Ureter (tissue), 1 donor: Measurements from ENCODE around the gene RTN4R. TPM values are rescaled to one million over a fixed set of nuclear protein-coding genes. Genes with fewer than 3 reads are reported as not detected.
"Not testable (repeated sequence)": the region's sequence is repeated elsewhere in the genome, so short reads cannot be mapped to it uniquely, and the experiment has no call there.

Source experiments
- DNase-seq: peaks from one replicate; pipeline ENCODE4 v3.0.0-alpha.2; 2020; ENCODE audit warnings: low spot score
- total RNA-seq: library from RNA; stranded (reverse); gene quantifications from one replicate; pipeline ENCODE4 v1.2.4, GENCODE V29; 2023
- donor health status: DM: yes; HTN: yes; CAD: no.

Gene RTN4R
- total RNA-seq, 1 donor from 2014 or later, result 1.3 TPM

DNA sequence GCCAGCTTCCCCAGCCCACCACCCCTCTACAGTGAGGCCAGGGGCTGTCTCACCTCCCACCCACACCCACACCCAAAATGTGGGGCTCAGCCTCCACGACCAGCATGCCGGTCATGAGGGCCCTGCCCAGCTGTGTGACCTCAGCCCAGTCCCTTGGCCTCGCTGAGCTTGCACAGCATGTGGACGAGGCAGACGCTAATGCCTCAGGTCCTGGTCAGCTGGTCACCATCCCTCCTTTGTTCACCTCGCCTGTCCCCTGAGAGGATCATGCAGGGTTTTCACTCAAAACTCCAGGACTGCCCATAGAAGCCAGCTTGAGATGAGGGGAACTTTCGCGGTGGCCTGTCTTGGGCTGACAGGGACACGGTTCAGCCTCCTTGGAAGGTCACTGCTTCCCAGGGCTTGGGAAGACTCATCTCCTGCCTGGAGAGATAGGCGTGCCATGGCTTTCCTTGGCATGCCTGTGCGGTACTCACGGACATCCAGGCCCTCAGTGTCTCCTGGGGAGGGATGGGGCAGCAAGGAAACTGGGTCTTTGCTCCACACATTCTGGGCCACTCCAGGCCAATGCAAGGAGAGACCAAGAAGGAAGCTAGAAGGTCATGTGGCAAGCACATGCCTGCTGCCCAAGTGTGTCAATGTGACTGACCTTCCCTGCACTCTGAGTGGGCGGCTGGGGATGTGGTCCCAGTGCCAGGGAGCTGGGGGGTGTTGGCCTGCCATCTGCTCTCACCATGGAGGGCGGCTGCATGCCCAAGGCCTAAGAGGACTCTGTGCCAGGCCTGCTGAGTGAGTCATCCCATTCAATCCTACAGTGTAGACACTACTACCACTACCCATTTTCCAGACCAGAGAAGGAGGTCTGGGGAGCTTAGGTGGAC, 3.2 kb upstream of the RTN4R start:
- no peak for DNase-seq

DNA sequence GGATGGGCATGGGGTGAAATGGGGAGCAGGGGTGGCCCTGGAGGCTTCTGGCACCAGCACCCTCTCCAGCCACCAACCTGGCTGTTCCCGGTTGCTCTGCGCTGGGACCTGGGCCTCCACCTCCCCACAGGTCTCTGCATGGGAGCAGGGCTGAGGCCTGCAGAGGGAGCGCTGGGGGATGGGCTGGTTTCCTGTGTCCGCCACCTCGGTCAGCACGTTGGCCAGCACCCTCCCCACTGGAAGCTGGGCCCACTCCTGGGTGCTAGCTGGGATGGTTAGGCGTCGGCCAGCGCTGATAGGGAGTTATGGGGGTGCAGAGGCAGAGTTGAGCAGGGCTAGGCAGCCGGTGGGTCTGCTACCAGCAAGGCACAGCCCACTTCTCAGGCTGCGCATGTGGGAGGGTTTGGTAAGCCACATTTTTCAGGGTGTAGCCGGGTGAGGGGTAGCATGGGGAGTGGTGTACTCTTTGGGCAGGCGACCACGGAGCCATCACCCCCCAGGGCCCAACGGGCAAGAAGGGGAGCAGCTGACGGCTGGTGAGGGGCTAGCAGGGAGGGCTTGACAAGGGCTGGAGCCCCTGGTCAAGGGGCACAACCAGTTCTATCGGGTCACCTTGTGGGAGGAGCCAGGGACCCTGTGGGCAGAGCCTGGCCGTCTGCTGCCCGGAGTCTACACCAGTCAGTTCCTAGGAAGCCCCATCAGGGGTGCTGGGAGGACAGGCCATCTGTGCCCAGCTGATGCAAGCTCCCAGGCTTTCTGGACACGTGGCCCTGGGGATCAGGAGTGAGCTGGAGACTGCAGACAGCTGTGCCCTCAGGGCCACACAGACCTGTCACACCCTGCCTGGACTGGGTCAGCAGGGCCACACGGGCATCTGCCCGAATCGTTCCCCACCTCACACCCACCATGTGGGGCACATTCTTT, 2.3 kb upstream of the RTN4R start:
- DNase-seq, result not testable (repeated sequence)

DNA sequence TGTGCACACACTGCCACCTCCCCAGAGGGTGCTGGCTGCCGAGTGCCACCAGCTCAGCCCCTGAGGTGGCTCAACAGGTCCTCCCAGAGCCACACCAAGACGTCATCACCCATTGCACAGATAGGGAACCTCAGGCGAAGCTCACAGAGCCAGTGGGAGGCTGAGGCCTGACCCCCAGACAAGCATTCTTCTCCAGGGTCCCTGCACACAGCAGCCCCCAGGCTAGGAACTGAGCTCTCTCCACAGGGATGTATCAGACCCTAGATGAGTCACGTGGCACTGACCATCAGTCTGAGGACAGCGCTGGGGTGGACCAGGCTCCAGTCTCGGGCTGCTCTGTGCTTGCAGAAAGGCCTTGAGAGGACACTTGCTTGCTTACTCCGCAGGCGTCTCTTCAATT, 1.6 kb upstream of the RTN4R start:
- DNase-seq, result not testable (repeated sequence)

- DNase-seq, result not testable (repeated sequence)
These were observed 1.1 kb upstream of the RTN4R start for GRCh38 chr22:20269201-20269600.

DNA sequence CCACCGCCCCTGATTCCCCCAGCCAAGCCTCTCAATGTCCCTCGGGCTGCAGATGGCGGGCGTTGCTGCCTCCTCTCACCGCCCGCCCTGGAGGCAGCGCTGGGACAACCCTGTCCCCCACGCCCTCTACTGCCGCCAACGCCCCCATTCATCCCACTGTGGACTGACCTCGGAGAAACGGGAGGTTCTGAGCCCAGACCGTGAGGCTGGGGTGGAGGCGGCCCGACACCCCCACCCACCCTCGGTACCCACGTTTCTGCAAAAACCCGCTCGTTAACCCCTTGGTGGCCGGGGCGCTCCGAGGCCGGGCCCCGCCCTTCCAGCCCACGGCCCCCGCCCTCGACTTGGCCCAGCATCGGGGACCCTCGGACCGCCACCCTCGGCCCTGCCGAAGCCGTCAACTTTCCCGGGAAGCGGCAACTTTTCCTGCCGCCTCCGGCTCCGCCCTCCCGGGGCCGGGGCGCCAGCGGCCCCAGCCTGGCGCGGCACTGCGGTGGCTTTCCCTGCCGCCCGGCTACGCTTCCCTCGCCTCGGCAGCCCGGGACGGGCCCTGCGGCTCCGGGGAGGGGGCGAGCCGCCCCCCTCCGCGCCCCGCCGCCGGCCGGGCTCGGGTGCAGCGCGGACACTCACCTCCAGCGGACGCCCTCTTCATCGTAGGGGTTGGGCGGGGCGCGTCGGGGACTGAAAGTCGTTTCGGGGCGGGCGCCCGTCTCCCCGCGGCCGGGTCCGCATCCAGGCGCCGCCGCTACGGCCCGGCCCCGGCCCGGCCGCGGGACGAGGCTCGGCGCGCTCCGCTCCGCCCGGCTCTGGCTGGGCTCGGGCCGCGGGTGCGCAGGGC, 458 bp downstream of the RTN4R start:
- no peak for DNase-seq

DNA sequence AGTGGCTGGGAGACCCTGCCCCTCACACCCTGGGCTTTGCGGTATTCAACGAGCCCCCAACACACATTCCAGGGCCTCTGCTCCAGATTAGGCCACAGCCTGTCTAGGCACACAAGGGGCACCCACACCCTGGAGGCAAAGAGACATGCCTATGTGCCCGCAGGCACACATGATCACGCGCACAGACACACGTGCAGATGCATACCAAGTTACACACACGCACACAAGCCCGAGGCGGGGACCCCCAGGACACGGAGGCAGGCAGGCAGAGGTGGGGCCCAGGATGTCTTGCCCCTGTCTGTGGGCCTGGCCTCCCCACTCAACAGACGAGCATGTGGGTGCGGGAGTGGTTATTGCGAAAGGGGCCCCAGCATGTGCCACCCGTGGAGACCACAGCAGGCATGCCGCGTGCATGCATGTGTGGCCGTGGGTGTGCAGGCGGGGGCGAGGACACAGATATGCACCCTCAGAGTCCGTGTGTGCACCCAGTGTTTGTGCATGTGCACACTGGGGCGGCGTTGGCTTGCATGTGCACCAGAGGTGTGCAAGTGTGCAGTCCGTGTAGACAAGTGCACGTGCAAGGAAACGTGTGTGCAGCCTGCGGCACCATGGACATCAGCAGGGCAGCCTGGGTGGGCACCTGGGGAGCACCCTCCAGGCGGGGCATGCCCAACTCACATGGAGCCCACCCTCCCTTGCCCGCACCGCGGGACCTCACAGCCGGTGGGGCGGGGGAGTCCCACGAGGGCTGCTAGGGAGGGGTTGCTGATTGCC, 1.3 kb downstream of the RTN4R start:
- not testable (repeated sequence) for DNase-seq

- DNase-seq, result not testable (repeated sequence)
These were observed 2.1 kb downstream of the RTN4R start for GRCh38 chr22:20265772-20266666.

DNA sequence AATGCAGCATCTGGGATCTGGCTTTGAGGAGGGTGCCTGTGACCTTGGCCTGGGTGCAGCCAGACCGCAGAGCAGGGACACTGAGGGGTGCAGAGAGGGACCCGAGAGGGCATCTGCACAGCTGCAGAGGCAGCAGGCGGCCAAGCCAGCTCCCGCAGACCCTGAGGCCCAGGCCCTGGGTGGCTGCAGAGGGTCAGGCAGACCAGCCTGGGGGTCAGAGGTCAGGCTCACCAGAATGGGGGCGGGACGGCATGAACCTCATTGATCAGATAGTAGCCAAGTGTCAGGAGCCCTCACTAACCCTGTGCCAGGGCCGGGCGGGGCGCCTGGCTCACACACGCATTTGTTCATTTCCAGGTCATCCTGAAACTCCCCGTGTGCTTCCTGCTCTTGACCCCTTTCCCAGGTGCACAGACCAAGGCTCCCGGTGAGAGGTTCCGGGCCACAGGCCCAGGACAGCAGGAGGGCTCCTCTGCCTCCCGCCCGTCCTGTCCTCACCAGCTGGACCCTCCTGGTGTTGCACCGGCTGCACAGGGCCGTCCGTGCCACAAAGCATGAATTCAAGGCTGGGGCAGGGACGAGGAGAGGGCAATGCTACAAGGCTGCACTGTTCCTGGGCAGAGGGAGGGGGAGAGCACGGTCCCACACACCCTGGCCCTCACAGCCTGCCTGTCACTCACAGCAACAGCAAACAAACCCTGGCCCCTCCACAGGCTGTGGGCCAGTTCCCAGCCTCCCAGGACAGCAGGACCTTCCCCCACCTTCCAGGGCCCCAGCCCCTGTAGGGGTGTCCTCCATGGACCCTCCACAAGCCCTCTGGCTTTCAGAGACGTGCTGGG, 3.3 kb downstream of the RTN4R start:
- no peak for DNase-seq

DNA sequence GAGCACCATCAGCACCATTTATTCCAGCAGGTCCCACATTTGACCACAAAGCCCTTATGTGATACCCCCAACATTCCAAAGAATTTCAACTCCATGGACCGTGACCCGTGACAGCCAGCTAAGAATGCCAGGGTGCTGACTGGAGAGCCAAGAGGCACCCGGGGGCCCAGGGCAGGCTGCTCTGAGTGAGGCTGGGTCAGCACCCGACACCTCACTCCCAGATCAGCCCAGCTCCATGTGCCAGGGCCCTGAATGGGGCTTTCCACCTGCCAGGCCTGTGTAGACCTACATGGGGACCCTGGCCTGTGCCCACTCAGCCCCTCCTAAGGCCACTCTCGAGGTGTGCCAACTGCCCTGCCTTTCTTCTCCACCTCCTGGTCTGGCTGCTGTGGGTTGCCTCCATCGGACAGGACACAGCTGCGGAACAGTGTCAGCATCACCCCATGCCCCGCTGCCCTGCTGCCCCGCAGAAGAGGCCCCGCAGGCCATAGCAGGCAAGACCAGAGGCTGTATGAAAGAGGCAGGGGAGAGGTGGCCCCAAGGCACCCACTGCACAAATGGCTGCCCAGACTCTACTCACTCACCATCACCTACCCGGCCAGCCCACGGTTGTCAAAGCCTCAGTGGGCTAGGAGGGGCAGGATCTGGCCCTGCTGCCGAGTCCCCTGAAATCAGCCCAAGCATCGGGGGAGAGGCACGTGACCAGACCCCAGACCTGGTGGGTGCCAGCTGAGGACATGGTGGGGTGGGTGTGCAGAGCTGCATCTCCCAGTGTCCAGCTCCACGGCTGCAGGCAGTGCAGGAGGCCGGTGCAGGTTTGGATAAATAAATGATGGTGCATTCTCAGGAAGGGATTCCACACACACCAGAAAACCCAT, 4.5 kb downstream of the RTN4R start:
- not testable (repeated sequence) for DNase-seq

DNA sequence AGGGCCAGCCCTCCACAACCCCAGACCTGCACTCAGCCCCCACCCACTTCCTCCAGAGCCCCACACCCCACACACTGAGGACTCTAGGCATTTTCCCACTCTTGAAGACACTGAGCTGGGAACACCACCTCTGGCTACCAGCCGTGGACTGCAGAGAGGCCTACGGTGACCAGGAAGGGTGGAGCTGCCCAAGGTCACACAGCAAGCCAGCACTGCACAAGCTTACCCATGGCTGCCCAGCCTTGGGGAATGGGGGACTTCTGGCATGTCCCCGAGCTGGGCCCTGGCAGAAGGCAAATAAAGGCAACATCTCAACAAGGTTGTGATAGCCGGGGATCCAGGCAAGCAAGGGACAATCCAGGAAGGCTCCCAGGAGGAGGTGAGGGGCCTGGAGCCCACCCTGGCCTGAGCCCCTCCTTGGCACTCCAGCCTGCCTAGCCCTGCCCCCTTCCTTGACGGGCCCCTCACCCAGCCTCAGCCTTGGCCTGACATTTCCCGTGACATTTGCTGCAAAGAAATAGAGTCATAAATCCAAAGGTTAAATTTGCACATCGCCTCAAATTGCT, 5.5 kb downstream of the RTN4R start:
- DNase-seq, result no peak

DNA sequence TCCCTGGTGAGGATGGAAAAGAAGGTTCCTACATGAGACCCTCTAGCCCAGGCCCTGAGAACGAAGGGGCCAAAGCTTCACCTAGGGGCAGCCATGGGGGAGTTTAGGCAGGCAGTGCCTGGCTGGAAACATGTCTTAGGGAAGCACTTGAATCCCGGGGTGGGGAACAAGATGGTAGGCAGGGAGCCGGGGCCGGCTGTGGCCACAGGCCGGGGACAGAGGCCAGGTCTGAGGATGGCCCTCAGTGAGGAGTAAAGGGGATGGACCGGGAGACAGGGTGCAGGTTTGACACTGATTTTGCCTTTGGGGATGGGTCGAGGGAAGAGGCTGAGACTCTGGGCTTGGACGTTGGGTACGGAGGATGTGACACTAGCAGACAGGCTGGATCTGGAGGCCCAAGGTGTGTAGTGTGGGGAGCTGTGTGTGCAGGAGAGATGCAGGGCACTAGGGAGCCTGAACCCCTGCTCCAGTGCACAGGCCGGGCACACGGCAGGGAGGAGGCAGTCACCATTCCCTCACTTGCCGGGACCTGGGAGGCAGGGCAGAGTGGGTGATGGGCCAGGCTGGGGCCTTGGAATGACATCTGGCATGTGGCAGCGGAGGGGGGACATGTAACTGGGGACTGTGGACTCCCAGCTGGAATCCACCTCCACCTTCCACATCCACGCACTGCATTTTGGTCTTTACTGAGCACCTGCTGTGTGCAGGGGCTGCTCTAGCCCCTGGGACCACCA, 6.1 kb downstream of the RTN4R start:
- no peak for DNase-seq

DNA sequence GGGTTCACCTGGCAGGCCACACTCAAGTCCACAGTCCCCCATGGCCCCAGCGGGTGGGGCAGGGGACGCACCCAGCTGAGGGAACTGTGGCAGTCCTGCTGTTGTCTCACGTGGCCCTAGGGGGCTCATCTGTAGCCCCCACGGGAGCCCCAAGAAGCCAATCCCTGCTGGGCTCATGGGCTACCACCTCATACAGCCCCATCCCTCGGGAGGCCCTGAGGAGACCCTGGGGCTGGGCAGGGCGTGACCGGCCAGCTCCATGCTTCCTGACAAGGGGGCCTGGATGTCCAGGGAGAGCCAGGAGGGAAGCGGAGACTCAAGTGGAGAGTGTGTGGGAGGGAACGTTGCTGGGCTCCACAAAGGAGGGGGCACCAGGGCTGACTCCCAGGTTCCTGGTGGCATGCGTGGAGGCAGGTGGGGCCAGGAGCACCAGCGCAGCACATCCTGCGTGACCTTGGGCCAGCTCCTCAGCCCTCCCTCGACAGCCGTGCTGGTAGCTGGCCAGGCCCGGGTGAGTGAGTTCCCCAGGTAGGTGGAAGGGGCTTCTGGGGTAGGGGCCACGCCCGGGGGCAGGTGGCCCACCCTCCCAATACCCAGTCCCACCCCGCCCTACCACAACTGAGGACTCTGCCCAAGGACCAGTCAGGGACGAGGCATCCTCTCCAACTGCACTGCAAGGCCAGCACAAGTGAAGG, 7.9 kb downstream of the RTN4R start:
- DNase-seq, result no peak

GRCh38 chr22:20259327-20259688, 8.8 kb downstream of the RTN4R start:
- DNase-seq, result no peak

DNA sequence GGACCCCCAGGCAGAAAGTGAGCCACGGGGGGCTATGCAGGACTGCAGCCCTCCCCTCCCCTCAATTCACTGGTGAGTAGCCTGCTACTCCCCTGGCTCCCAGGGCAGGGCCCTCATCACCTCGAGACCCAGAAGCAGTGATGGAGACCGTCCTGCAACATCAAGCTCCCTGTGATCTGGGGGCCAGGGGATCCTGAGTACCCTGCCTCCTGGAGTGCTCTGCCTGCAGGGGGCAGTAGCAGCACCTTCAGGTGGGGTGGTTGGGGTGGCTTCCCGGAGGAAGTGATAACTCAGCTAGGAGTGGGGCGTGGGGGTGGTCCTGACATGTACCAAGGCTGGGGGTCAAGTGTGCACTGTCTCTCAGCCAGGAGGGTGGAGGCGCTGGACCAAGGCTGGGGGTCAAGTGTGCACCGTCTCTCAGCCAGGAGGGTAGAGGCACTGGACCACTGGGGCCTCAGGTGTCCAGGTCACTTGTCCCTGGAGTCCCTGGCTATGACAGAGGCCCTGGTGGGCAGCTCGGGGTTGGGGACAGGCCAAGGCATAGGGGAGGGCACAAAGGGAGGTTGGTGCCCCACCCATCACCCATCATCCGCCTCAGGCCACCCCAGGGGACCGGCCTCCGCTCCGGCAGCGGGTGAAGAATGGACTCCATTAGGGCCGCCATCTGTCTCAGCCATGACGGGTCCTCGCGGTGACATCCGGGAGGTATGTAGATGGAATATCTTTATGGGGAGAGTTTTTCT, 9.4 kb downstream of the RTN4R start:
- DNase-seq, result no peak

DNA sequence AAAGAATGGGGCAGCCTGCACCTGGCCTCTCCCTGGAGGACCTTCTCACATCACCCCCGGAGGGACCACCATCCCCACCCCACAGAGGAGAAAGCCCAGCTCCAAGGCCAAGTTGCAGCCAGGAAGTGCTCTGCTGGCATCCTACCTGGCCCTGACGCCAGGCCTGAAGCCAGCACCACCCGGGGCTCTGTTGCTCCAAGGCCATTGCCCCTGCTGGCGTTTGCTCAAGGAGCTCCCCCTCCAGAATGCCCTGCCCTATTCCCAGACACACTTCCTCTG, 10.2 kb downstream of the RTN4R start:
- no peak for DNase-seq
